Fibroblast of skin of left biceps (primary cell): Measurements from ENCODE around the gene SEMA6D.
A peak's percentile ranks its signal among the peaks of the same experiment; 100 is the strongest.

Experiments used
- DNase-seq, 2 experiments: peaks; one replicate each; pipeline ENCODE4 v3.0.0-alpha.2; 2013; ENCODE audit warnings: low read depth in 2 of 2

SEMA6D gene

DNA sequence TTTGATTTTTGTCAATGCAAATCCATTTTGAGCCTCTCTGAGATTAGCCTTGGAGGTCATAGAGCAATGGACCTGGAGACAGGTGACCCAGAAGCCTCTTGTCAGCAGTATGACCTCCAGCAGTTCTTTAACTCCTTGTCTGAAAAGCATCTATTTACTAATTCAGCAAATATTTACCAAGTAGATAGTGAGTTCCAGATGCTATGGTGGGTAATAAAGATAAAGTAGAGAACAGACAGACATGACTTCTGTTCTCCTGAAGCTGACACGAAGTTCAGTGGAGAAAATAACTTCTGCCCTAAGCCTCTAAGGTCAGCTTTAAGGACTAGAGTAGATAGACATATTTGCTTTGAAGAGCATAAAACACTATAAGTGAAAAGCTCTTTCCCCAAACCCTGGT, 26.6 kb downstream of the SEMA6D start:
- no peak for DNase-seq

DNA sequence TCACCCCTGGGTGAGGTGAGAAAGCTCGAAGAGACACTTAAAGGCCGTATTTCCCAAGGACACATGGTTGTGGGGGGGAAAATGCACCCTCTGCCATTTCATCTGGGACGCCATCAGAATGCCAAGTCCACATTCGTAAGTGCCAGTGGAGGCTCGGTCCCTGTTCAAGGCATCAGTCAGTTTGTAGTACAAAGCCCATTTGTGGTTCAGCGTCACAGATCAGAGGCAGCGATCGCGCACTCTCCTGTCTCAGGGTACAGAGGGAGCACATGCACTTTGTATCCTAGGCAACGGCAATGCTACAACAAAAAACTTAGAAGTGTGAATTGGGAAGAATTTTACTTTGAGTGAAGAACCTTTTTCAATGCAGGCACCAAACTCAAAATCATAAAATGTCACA, 27.2 kb downstream of the SEMA6D start:
- no peak for DNase-seq

DNA sequence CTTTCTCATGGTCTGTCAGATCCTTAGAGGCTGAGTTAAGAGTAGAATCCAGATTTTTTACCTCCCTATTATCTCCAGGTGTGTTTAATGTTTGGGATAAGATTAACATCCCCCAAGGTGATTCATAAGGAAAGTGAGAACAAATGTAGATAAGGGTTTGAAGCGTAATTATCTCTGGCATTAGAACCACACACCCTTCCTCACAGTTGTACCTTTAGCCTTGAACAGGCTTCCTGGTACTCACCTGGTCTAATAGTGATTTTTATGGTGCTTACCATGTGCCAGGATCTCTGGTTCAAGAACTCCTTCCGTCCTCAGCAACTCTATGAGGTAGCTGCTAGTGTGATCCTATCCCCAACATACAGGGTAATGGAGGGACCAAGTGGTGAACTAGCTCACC, 27.7 kb downstream of the SEMA6D start:
- DNase-seq, result no peak

DNA sequence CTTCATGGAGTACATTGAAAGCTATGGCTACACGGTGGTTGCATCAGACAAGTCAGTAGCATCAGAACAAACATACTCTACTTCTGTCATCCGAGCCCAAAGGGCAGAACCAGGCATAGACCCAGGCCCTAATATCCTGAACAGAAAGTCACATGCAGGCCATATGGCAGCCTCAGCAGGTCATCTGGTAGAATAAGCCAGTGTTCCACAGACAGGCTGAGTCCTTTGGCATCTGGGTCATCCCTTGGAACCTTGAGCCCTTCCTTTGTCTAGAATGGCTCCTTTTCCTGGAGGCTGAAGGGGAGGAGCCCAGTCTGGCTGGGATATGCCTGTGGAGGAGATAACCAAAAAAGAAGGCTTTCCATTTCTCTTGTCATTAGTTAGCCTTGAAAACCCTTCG, 29.2 kb downstream of the SEMA6D start:
- DNase-seq, result no peak

DNA sequence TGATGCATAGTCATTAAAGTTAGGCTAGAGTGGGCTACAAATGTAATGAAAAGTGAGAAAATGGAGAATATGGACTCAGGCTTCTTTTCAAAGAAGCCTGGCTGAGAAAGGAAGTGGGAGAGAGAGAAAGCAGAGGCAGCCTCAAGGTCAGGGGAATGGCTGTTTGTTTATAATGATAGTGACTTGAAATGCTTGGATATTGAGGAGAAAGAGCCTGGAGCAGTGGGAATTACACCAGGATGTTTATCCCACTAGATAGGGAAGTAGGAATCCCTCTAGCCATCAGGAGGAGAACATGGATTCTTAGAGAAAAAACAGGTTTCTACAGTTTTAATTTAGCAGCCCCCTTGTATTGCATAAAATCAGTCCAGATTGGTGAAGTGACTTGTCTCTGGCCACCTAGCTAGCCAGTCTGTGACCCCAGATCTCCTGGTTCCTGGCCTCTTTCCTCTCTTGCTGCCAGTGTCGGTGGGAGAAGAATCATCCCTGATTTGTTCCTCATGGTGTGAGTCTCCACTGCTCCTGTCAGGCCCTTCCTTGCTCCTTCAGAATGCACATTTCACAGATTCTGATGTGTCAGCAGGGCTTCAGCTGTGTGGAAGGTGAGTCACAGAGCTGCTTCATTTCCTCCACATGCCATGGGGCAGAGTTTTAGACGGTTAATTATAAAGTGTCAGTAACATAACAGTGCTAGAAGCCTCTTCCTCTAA, 32.9 kb downstream of the SEMA6D start:
- DNase-seq, result peak; percentile 66 to 68

DNA sequence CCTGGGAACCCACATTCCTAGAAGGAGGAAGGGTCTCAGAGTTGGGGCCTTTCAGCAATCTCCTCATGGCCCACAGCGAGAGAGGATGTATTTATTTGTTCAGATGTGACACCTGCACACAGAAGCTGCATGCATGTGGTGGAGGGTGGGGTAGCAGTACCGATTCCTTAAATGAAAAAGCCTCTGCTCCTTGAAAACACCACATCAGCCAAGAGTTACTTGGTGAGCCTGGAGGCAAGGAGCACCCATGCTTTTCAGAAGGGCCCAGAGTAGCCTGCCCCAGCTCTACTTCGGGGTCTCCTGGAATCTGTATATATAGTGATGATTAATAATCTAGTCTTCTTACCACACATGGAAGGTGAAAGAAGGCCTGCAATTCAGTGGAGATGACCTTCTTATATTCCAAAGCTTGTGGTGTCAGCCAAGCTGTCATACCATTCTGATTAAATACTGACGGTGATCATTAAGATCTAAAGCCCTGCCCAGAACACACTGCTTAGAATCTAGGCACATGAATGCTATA, 33.5 kb downstream of the SEMA6D start:
- DNase-seq, result no peak

DNA sequence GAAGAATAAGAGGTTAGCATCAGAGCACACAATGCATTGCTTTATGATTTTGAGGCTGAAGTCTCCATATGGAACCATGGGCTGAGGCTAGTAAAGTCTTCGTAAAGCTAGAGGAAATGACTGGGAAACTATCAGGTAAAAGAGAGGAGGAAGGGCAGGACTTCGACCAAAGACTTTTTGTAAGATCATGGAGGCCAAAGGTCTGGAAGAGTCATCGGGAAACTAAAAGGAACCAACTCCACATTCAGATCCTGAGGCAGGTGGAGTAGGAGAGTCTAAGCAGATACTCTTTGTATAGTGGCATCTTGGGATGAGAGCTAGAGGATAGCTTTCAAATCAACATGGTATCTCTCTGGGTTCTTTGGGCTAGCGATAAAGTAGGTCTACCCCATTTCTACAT, 36.3 kb downstream of the SEMA6D start:
- no peak for DNase-seq

DNA sequence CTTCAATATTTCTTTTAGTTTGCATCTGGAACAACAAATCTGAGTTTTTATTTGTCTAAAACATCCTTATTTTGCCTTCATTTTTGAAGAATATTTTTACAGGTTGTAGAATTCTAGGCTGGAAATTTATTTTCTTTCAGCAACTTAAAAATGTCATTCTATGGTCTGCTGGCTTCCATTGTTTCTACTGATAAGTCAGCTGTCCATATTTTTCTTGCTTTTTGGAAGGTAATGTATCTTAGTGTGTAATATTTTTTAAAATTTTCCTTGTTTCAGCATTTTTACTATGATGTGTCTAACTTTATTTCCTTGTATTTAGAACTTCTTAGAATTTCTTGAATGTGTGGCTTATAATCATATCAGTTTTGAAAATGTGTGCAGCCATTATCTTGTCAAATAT, 37.0 kb downstream of the SEMA6D start:
- no peak for DNase-seq

DNA sequence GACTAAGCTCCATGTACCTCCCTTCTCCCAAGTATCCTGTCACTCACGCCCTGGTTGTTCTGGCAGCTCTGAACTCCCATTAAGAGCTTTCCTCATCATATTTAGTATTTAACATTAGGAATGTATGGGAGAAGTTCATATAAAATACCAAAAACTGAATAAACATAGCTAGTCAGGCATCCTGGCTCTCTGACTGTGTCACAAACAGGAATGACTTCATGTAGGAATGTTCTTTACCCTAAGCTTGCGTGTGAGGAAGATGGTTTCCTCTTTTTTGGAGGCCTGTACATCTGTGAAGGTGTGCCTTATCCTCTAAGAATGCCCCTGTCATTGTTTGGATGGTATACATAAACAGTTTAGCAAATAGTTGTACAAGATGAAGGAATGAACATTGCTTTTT, 38.6 kb downstream of the SEMA6D start:
- DNase-seq, result no peak

DNA sequence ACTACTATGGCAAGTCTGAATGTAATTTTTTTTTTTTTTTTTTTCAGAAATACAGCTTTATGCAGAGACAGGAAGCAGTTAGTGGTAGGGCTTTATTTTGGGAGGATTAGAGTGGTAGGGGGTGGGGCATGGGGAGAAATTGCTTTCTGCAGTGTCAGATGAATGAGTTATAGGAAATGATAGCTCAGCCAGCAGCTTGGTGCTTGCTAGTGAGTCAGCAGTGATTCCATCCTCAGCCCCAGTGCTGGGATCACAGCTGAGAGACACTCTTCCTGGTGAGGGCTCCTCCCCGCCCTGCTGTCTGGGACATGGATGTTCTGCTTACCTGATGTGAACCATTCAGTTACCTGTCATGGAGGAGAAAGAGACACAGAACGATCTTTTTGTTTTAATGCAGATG, 39.6 kb downstream of the SEMA6D start:
- peak; percentile 84 for DNase-seq

DNA sequence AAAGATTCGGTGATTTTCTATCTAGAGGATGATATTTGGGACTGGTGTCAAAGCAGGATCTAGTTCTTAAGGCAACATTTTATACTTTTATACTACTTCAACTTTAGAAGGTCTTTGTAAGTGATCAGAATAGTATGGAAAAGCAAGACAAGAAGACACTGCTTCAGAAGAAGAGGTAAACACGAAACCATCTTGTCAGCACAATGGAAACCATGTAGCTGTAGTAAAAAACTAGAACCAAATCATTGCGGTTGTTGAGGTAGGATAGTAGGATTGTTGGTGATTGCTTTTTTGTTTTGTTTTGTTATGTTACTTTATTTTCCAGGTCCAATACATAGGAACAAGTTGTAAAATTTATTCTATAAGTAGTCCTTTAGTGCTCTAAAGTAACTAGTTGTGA, 40.0 kb downstream of the SEMA6D start:
- no peak for DNase-seq

DNA sequence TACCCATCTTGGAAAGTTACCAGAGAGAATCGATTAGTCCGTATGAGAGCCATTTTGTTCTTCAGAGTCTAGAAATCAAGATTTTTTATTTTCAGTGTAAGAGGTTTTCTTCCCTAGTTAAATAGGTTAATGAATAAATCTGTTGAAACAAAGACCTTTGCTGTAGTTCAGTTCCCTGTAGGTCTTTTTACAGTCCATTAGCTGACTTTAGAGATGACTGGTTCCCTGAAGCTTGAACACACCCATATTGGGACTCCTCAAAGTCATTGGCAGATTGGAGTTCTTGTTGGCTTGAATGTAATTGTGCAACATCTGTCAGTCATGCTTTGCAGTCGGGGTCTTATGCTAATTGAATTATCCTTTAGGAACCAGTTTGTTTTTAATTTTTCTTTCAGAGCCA, 45.3 kb downstream of the SEMA6D start:
- no peak for DNase-seq

DNA sequence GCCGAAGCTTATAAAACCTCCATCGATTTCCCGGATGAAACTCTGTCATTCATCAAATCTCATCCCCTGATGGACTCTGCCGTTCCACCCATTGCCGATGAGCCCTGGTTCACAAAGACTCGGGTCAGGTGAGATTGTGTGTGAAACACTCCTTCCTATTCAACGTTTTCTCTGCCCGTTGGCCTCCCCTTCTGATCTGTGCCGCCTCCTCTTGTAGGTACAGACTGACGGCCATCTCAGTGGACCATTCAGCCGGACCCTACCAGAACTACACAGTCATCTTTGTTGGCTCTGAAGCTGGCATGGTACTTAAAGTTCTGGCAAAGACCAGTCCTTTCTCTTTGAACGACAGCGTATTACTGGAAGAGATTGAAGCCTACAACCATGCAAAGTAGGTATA, 47.4 kb downstream of the SEMA6D start:
- DNase-seq, result no peak

DNA sequence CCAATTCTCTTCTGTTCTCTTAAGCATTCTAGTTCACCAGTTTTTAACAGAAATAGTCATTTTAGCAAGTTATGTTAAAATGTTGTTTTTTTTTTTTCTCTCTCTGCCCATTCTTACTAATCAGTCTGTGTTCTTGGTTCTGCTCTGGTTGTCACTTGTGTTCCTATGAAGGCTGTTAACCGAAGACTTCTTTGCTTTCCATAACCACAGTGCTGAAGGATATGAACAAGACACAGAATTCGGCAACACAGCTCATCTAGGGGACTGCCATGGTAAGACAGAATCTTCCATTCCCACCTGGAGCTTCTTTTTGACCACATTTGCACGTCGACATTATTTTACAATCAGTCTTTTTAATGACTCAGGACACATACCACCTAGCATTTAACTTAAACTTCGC, 49.1 kb downstream of the SEMA6D start:
- no peak for DNase-seq

DNA sequence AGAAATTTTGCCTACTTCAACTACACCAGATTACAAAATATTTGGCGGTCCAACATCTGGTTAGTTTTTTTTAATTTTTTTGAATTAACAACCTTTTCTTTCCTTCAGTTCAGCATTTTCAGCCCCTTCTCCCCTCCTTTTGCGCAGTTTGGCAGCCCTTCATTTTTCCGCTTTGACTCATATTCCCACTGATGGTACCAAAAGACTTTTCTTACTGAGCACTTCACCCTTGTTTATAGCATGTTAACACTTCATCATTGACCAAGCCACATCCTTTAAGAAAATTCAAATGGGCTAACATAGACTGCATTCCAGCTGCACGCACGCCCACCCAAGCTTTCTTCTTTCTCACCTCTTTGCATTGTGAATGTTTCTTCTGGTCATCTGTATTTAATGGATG, 49.7 kb downstream of the SEMA6D start:
- DNase-seq, result no peak

DNA sequence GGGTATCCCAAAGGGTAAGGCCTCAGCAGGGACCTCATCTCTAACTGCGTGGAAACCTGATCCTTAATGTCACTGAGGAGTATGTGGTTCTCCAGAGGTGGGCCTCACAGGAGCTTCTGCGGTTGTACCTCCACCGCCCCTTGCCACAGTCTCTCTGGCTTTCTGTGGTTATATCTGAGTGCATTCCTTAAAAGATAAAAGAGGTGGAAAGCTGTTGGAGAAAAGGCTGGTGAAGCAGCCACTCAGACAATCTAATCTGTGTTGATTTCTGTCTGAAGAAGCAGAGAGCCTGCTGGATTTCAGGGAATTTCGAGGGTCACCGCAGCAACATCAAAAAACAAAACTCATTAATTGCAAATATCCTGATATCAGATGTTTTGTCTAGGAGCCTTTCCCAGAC, 51.4 kb downstream of the SEMA6D start:
- no peak for DNase-seq

DNA sequence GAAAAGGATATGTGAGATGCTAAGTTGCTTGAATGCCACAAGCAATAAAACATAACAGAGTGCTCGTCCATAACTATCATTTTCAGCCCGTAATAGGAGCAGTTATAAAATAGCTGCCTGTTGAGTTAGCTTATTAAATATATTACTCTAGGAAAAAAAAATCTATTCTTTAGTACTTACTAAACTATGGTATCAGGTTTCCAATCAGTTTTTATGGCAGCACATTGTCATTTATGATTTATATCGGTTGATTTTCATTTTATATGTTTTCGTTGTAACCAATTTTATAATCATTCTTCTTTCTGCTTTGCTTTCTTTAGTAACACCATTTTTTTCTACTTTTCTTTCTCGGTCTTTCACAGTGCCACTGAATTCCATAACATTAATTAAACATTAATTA, 51.9 kb downstream of the SEMA6D start:
- DNase-seq, result no peak

DNA sequence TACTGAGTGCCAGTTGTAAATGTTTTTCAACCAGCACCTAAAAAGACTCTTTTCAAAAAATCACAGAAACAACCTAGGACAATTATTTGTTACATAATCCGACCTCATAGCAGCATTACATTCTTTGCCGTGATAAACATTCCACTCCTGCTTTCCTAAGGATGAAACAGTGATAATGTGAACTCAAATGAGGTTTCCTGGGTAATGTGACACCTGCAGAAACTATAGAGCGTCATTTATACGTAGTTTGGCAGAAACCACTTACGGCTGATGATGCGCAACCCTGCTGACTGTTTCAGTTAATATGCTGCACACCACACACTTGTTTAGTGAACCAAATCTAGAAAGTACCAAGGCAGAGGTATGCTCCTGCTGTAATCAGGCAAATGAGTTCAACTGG, 55.8 kb downstream of the SEMA6D start:
- DNase-seq, result no peak

DNA sequence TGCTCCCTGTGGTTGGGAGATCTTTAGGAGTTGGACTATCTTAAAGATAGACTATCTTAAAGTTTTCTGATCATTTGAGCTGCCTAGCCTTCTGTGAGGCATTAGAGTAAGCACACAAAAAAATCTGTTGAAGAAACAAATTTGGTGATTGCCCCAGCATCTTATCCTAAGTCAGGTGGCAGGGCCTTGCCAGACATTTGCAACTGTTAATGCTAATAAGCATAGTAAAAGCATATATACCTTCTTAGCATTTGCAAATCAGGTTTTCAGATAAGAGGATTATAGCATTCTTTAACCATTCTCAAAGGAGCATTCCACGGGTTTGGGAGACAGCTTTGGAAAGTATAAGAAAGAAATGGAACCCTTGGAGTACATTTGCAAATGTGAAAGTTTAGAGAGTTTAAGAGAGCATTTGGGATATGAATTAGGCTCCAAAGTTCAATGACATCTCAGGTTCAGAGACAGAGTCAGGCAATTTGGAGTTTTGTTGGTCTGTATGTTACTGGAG, 61.0 kb downstream of the SEMA6D start:
- DNase-seq, result no peak

DNA sequence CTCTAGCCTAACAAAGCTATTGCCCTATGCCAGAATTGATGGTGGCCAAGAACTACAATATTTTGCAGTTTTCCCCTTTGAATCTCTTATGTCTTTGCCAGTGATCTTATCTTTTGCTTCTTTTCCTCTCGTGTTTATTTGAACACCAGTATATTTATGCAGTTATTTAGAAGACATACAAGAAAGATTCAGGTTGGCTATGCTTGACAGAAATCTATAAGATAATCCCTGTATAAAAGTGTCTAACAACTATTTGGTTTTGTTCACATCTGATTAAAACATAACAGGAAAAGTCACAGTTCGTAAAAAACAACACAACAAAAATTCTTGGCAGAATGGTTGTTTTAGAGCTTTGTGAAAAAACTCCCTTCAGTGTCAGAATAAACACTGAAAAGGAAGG, 63.7 kb downstream of the SEMA6D start:
- no peak for DNase-seq

DNA sequence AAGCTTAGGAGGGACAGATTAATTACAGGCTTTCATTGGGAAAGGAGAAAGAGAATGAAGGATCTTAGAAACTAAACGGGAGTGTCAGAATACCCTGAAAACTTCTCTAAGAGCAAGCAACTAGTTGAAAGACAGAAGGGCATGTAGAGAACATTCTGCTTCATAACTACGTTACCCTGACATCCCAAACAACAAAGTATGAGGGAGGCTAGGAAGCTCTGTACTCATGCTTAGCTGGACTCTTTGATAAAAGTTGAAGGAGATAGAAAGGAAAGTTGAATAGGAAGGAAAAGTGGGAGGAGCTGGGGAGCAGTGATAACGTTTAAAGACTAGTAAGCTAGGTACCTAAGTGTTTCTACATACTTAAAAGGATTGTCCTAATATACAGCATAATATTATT, 64.2 kb downstream of the SEMA6D start:
- DNase-seq, result no peak

DNA sequence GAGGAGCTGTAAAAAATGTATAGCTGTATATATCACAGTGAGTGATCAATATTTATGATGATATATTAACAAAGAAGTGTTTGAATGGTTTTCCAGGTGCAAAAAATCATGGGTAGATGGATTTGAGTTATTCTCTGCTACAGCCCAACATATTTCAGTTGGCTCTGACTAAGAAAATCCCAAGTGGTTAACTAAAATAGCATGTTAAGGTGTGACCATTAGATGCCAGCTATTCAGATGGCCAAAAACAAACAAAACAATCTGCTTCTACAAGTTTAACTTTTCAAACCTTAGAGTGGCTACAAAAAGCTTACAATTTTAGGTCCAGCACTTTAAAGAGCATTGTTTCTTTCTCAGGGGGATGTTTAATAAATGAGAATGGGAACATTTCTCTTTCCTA, 67.5 kb downstream of the SEMA6D start:
- DNase-seq, result no peak

DNA sequence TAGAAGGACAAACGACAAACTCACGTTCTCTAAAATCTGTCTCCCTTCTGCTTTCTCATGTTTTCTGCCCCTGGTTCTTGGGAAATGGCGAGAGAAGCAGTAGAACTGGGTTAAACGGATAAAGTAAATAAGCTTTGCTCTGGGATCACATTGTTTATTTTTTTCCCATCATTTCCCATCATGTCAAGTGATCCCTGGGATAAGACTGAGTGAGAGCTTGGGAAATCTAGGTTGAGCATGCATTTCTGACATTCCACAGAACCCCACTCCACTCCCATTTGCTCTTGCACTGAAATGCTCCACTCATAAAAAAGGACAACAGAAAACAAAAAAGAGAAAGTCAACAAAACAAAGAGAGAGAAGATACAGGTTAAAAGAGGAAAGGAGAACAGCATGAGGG, 69.1 kb downstream of the SEMA6D start:
- no peak for DNase-seq

DNA sequence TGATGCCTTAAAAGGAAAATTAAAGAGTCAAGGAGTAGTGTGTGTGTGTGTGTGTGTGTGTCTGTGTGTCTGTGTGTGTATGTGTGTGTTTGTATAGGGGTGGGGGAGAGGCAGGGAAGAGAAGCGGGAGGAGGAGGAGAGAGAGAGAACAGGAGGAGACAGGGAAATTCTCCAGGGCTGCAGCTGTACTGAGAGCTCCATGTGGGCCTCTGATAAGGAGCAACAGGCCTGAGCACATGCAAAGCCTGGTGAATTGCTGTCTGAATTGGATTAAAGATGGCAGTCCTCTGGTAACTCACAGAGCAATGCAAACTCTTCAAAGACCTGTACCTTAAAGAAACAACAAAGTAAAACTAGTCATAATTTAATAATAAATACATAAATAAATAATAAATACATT, 70.6 kb downstream of the SEMA6D start:
- DNase-seq, result no peak
